SH-SY5Y (cell line): ENCODE data around the gene DOK3.

Experiments
- GATA2 ChIP-seq: IDR thresholded peaks from 2 replicates; pipeline ENCODE4 v1.6.1; 2011; ENCODE audit warnings: mild to moderate bottlenecking, low read depth, low read length
- GATA3 ChIP-seq: IDR thresholded peaks from 2 replicates; pipeline ENCODE4 v1.6.1; 2011; ENCODE audit warnings: low read depth, mild to moderate bottlenecking, low read length, moderate library complexity

DOK3 gene

GRCh38 chr5:177498013-177498787 lies 11.4 kb downstream of the DOK3 start:
- no peak for TF ChIP-seq GATA3
- TF ChIP-seq GATA2, result no peak

GRCh38 chr5:177497292-177498012 lies 12.2 kb downstream of the DOK3 start, which contains the start of gene PDLIM7:
PDLIM7 (minus strand) TSS chr5:177497604; CDS start chr5:177496512, 1,092 bp downstream.
- TF ChIP-seq GATA2 (no peak), GATA3 (no peak)

GRCh38 chr5:177496727-177497291 lies 12.8 kb downstream of the DOK3 start:
- TF ChIP-seq GATA2 (no peak), GATA3 (no peak)

GRCh38 chr5:177496070-177496726 lies 13.4 kb downstream of the DOK3 start:
- TF ChIP-seq GATA3, result no peak
- no peak for TF ChIP-seq GATA2

- TF ChIP-seq GATA3 (no peak), GATA2 (no peak)
Observed at GRCh38 chr5:177495243-177496060, 14.2 kb downstream of the DOK3 start.

GRCh38 chr5:177494346-177495195 lies 15.1 kb downstream of the DOK3 start:
- no peak for TF ChIP-seq GATA2

GRCh38 chr5:177493795-177494345 lies 15.8 kb downstream of the DOK3 start:
- TF ChIP-seq GATA3 (no peak), GATA2 (no peak)

GRCh38 chr5:177492841-177493240 lies 16.8 kb downstream of the DOK3 start:
- no peak for TF ChIP-seq GATA2
- TF ChIP-seq GATA3, result no peak

- no peak for TF ChIP-seq GATA2
- no peak for TF ChIP-seq GATA3
Observed at GRCh38 chr5:177491983-177492746, 17.5 kb downstream of the DOK3 start.

- TF ChIP-seq GATA3, result no peak
- TF ChIP-seq GATA2, result no peak
Observed at GRCh38 chr5:177491429-177491945, 18.1 kb downstream of the DOK3 start.

- no peak for TF ChIP-seq GATA2
- TF ChIP-seq GATA3, result no peak
Observed at GRCh38 chr5:177490992-177491391, 18.6 kb downstream of the DOK3 start.
